GM18520 (cell line): ENCODE results near the gene CFAP70.
"Not testable (repeated sequence)": the region's sequence is repeated elsewhere in the genome, so short reads cannot be mapped to it uniquely, and the experiment has no call there.

ENCODE experiments used
- ATAC-seq: cut with Tn5 transposase; IDR thresholded peaks from one replicate; pipeline ENCODE4 v1.9.1; 2021; ENCODE audit not compliant: unreplicated experiment

The CFAP70 gene

DNA sequence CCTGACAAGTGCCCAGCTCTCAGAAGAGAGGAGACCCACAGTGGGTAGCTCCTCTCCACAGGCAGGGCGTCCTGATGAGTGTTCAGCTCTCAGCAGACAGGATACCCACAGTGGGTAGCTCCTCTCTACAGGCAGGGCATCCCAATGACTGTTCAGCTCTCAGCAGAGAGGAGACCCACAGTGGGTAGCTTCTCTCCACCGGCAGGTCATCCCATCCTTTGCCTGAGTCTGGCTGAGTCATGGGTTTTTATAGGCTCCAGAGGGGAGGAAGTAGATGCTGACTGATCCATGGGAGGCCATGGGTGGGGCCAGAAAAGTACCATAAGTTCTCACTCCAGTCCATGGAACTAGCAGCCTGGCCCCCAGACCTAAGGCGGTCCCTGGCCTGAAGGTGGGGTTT lies 18.5 kb downstream of the CFAP70 start:
- no peak for ATAC-seq

DNA sequence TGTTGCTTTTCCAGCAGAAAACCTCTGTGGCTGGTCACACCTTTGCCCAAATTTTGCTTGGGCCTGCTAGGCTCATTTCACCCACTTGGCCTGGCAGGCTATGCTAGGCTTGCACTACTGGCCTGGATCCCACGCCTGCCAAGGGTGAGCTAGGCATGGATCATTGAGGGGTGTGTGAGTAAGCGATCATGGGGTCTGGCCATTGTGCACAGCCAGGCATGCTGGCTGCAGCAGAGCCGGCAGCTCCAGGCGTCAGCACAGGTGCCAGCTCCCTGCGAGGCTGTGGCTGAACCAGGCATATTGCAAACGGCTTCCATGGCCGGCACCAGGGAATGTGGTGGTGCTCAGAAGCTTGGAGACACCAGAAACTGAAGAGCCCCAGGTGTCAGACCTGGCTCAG lies 19.2 kb downstream of the CFAP70 start:
- no peak for ATAC-seq

DNA sequence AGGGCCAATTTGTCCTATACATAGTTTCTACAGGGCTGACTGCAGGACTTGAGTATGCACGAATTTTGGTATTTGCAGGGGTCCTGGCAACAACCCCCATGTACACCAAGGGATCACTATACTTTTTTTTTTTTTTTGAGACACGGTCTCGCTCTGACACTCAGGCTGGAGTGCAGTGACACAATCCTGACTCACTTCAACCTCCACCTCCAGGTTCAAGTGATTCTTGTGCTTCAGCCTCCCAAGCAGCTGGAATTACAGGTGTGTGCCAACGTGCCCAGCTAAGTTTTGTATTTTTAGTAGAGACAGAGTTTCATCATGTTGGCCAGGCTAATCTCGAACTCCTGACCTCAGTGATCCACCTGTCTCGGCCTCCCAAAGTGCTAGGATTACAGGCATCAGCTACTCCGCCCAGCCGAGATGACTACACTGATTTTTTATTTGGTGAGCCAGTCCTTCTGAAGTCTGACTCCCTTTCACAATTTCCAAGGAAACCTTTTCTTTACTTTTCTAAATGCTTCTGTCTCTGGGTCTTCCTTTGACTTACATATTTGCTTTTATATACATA lies 19.8 kb downstream of the CFAP70 start:
- ATAC-seq: no peak

DNA sequence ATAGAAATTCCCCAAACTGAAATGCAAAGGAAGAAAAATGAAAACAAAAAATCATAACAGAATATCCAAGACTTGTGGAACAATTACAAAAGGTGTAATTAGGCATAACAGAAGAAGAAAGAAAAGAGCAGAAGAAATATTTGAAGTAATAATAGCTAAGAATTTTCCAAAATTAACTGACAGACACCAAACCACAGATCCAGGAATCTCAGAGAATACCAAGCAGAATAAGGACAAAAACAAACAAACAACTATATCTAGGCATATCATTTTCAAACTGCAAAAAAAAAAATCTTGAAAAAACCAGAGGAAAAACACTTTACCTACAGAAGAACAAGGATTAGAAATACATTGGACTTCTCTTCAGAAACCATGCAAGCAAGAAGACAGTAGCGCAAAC lies 25.5 kb downstream of the CFAP70 start:
- no peak for ATAC-seq

DNA sequence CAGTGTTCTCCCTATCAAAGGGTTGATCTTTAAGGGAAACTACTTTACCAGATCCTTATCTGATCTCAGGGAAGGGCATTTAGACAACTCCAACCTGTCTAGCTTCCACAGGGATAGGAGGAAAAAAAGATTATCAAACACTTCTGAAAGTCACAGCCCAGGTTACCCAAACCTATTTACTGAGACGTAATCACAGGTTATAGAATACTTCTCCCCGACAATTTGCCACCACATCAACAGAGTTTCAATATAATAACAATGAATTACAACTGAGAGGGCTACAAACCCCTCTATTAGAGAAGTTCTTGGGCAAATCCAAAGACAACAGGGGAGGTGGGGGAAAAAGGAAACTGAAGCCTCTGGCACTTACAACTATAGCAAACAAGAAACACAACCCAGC lies 26.3 kb downstream of the CFAP70 start:
- ATAC-seq: no peak

DNA sequence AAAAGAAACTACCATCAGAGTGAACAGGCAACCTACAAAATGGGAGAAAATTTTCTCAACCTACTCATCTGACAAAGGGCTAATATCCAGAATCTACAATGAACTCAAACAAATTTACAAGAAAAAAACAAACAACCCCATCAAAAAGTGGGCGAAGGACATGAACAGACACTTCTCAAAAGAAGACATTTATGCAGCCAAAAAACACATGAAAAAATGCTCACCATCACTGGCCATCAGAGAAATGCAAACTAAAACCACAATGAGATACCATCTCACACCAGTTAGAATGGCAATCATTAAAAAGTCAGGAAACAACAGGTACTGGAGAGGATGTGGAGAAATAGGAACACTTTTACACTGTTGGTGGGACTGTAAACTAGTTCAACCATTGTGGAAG lies 30.1 kb downstream of the CFAP70 start:
- not testable (repeated sequence) for ATAC-seq

DNA sequence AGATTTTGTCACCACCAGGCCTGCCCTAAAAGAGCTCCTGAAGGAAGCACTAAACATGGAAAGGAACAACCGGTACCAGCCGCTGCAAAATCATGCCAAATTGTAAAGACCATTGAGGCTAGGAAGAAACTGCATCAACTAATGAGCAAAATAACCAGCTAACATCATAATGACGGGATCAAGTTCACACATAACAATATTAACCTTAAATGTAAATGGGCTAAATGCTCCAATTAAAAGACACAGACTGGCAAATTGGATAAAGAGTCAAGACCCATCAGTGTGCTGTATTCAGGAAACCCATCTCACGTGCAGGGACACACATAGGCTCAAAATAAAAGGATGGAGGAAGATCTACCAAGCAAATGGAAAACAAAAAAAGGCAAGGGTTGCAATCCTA lies 33.4 kb downstream of the CFAP70 start:
- not testable (repeated sequence) for ATAC-seq

DNA sequence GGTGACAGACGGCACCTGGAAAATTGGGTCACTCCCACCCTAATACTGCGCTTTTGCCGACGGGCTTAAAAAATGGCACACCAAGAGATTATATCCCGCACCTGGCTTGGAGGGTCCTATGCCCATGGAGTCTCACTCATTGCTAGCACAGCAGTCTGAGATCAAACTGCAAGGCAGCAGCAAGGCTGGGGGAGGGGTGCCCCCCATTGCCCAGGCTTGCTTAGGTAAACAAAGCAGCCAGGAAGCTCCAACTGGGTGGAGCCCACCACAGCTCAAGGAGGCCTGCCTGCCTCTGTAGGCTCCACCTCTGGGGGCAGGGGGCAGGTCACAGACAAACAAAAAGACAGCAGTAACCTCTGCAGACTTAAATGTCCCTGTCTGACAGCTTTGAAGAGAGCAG lies 35.1 kb downstream of the CFAP70 start:
- ATAC-seq: not testable (repeated sequence)

DNA sequence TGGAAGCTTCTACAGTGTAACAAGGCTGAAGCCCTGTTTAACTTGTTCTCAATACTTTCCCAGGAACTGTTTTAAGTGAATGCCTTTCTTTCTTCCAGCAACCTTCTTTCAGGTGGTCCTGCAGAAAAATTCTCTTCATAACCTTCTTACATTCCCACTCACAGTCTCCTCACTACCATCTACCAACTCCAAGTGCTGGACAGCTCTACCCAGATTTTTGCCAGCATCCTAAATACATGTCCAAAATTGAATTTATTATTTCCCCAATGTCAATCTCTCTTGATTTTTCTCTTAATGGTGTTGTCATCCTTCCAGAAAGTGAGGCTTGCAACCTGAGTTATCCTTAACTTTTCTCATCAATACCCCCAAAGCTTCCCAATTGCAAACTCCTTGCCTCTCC lies 48.2 kb downstream of the CFAP70 start:
- no peak for ATAC-seq

DNA sequence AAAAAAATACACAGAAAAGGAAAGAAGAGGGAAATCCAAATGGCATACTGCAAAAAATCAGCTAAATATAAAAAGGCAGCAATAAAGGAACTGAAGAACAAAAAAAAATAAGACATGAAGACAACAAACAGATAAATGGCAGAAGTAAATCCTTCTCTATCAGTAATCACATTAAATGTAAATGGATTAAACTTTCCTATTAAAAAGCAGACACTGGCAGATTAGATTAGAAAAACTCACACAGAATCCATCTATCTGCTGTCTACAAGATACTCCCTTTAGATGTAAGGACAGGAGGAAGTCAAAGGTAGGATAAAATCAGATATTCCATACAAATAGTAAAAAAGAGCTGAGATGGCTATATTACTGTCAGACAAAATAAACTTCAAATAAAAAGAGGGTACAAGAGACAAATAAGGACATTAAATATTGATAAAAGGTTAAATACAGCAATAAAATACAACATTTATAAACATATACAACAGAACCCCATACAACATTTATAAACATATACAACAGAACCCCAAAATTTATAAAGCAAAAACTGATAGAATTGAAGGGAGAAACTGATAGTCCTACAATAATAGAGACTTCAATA lies 51.4 kb downstream of the CFAP70 start:
- no peak for ATAC-seq

DNA sequence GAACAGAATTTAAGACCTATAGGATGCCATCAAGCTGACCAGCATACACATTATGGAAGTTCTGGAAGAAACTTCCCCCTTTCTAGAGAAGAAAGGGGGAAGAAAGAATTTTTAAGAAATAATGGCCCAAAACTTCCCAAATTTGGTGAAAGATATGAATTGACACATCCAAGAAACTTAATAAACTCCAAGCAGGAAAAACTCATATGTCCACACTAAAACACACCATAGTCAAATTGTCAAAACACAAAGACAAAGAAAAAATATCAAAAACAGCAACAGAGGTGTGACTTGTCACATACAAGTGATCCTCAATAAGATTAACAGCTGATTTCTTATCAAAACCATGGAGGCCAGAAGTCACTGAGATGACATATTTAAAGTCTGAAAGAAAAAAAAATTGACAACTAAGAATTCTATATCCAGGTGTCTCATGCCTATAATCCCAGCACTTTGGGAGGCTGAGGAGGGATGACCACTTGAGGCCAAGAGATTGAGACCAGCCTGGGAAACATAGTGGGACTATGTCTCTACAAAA lies 52.4 kb downstream of the CFAP70 start:
- no peak for ATAC-seq

DNA sequence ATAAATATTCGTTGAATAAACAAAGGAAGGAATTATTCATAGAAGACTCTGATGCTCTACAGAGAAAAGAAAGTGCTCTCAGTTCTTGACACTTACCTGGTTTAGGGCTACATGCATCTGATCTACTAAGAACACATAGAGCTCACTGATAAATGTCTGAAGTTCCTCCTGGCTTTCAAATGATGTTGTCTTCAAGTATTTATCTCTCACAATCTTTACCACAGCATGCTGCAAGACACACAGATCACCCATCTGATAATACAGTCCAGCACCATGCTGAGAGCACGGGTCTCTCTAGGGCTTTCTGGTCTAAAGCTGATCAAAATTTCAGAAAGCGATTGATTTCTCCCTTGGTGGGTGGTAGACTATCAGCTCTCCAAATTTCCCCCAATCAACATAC lies 61.7 kb downstream of the CFAP70 start:
- no peak for ATAC-seq

DNA sequence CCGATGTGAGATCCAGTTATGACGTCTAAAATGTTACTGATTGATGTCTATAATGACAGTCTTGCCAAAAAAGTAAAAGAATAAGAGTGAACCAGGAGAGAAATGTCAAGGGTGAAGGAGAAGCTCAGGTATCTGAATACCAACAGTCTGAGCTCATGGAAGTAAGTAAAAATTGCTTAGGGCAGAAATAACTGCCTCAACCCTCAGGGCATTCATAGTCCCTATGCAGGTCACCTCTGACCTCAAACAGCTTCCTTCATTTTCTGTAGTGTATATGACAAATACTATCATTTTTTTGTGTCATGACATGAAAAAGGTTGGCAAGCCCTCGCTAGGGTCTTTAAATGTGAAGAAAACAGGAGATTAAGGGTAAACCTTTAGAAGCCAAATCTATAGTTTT lies 65.2 kb downstream of the CFAP70 start:
- ATAC-seq: no peak

DNA sequence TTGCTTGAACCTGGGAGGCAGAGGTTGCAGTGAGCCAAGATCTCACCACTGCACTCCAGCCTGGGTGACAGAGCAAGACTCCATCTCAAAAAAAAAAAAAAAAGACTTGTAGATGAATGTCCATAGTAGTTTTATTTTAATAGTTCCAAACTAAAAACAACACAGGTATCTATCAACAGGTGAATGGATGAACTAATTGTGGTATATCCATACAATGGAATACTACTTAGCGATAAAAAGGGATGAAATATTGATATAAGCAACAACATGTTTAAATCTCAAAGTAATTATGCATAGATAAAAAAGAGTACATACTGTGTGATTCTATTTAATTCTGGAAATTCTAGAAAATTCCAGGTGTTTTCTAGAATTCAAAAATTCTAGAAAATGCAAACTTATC lies 68.7 kb downstream of the CFAP70 start:
- no peak for ATAC-seq

DNA sequence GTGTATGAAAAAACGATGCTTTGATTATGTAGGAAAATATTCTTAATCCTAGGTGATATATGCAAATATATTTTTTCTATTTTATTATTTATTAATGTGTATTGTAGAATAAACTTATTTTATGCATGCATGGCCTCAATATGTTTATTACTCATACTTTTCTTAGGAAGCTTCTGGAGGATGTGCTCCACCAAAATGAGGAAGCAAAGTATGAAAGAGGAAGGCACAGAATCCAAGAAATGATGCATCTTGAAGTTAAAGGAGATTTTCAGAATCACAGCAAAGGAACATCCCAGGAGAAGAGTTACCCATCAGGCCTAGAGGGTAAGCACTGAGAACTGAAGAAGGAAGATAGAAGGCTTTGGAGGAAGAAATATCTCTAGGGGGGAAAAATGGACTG lies 71.2 kb downstream of the CFAP70 start:
- no peak for ATAC-seq

DNA sequence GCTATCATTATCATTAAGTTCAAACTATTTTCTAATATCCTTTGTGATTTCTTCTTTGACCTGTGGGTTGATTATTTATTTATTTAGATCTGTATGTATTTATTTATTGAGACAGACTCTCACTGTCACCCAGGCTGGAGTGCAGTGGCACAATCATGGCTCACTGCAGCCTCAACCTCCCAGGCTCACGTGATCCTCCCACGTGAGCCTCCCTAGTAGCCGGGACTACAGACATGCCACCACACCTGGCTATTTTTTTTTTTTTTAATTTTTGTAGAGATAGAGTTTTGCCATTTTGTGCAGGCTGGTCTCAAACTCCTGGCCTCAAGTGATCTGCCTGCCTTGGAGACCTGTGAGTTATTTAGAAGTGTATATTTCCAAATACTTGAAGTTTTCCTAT lies 77.6 kb downstream of the CFAP70 start:
- no peak for ATAC-seq

DNA sequence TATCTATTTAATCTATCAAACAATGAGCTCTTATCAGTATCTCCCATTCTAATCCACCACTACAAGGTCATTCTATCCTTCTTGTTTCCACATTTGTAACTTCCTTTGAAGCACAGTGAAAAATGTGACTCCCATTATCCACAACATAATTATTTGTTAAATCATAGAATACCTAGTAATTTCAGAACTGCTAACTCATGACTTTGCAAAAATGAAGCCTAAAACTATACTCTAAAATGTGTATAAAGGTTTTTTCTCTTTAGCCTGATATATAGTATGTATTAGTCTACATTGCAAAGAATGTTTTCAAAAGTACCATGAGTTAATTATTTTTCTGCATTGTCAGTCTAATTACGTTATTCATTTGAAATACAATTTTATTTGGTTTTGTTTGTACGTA lies 94.2 kb downstream of the CFAP70 start:
- no peak for ATAC-seq

DNA sequence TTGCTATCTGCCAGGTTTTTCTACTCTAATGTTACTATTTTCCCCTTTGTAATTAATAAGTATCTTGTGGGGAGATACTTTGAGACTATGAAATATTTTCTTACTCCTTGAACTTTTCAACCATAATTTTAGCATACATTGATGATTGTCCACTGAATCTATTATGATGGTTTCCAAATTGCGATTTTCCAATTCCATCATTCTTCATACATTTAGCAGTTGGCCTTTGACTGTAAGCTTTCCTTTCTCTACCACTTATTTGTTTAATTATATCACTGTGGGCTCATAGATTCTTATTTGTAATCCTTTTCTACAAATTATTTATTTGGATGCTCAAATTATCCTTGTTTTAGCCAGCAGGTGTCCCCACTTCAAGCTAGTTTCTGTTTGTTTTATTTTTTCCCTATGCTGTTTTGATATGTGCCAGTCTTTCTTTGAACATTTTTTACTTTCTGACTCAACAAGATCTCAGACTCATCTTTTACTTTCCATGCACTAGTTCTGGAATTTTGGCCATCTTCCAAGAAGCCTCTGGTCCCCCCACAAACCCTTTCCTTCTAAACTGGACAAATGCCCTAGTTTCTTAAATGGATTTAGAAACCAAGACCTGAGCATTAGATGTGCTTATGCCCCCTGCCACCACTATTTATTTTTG lies 94.8 kb downstream of the CFAP70 start:
- no peak for ATAC-seq

DNA sequence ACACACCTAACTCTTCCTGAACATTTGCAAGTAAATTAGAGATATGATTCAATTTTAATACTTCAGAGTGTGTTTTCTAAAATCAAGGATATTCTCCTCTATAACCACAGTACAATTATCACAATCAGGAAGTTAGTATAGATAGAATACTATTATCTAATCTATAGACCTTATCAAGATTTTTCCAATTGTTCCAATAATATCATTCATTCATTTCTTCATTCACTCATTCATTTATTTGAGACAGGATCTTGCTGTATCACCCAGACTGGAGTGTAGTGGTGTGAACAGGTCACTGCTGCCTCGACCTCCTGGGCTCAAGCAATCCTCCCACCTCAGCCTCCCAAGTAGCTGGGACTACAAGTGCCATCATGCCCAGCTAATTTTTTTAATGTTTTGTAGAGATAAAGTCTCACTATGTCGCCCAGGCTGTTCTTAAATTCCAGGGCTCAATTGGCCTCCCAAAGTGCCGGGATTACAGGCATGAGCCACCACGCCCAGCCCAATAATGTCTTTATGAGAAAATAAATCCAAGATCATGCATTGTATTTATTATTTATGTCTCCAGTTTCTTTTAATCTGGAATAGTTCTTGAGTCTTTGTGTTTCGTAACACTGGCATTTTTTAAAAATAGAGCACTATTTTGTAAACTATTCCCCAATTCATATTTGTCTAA lies 95.6 kb downstream of the CFAP70 start:
- ATAC-seq: no peak

DNA sequence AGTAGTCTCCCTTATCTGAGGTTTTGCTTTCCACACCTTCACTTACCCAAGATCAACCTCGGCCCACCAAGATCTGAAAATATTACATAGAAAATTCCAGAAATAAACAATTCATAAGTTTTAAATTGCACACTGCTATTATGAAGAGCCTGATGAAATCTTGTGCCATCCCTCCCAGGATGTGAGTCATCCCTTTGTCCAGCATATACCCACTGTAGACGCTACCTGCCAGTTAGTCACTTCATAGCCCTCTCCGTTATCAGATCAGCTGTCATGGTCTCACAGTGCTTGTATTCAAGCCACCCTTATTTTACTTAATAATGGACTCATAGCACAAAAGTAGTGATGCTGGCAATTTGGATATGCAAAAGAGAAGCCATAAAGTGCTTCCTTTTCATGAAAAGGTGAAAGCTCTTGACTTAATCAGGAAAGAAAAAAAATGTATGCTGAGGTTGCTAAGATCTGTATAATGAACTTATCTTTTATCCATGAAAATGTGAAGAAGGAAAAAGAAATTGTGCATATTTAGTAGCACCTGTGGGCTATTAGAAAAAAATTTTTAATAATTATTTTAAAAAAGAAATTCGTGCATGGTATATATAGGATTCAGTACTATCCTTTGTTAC lies 96.4 kb downstream of the CFAP70 start:
- ATAC-seq: no peak

DNA sequence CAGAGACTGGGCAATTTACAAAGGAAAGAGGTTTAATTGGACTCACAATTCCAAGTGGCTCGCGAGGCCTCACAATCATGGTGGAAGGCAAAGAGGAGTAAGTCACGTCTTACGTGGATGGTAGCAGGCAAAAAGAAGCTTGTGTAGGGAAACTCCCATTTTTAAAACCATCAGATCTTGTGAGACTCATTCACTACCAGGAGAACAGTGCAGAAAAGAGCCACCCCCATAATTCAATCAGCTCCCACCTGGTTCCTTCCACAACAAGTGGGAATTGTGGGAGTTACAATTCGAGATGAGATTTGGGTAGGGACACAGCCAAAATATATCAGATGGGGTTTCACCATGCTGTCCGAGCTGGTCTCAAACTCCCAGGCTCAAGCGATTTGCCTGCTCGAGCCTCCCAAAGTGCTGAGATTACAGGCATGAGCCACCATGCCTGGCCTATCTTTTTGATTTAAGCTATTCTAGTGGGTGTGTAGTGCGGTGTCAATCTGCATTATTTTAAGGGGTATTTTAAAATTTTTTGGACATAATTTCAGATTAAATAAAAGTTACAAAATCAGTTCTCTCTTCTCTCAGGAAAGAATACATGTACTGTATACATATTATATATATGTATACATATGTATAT lies 97.2 kb downstream of the CFAP70 start:
- no peak for ATAC-seq
